ENCODE measurements around the gene TEKT4. TPM values are rescaled to one million over a fixed set of nuclear protein-coding genes. Genes with fewer than 3 reads are reported as not detected.
"Not testable (repeated sequence)": the region's sequence is repeated elsewhere in the genome, so short reads cannot be mapped to it uniquely, and the experiment has no call there.

TEKT4 gene
- total RNA-seq, 1 donor from 2014 or later: not detected

DNA sequence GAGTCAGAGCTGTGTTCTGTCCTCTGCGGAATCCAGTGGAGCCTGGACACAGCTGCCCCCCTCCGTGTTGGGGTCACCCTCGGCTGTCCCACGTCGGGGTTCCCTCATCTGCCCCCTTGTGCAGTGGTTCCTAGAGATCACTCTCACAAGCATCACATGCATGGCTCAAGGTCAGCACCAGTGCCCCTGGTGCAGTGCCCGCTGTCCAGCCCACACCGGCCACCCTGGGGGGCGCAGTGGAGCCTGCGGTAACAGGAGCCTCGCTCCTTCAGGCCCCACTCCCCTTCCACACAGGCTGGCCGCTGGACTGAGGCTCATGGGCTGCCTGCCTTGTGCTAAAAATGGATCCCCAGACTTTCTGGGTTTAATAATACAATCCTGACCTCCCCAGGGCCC is 8.8 kb downstream of the TEKT4 start:
- Mint-ChIP-seq H3K27me3 (ENCODE audit: unreplicated experiment) (peaks cover 10% of the 10 kb centered on the region), H3K27ac (ENCODE audit: unreplicated experiment) (no peak overlapping the region), H3K4me3 (ENCODE audit: unreplicated experiment) (no peak overlapping the region), H3K4me1 (ENCODE audit: unreplicated experiment) (no peaks in the 10 kb centered on the region), H3K9me3 (ENCODE audit: unreplicated experiment) (no peaks in the 10 kb centered on the region), H3K36me3 (ENCODE audit: low read depth, unreplicated experiment) (no peaks in the 10 kb centered on the region)
- DNase-seq (ENCODE audit: low spot score): no peak
- TF ChIP-seq, protein P1, sequence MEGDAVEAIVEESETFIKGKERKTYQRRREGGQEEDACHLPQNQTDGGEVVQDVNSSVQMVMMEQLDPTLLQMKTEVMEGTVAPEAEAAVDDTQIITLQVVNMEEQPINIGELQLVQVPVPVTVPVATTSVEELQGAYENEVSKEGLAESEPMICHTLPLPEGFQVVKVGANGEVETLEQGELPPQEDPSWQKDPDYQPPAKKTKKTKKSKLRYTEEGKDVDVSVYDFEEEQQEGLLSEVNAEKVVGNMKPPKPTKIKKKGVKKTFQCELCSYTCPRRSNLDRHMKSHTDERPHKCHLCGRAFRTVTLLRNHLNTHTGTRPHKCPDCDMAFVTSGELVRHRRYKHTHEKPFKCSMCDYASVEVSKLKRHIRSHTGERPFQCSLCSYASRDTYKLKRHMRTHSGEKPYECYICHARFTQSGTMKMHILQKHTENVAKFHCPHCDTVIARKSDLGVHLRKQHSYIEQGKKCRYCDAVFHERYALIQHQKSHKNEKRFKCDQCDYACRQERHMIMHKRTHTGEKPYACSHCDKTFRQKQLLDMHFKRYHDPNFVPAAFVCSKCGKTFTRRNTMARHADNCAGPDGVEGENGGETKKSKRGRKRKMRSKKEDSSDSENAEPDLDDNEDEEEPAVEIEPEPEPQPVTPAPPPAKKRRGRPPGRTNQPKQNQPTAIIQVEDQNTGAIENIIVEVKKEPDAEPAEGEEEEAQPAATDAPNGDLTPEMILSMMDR (IDR thresholded peaks at IDR 0.05; ENCODE audit: unreplicated experiment): no peak

DNA sequence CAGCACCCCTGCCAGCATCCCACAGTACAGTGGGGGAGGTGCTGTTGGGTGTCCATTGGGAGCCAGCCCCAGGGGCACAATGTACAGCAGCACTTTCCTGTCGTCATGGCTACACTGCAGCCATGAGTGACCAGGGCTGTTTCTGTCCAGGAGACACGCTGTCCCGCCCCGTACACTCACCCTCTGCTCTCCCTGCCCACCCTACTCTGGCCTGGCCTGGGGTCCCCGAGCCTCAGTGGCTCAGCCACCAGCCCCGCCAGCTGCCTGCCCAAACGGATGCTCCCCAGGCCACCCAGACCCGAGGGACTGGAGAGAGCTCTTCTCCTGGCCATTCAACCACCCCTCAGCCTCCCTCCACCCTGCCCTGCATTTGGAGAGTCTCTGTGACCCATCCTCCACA is 9.3 kb downstream of the TEKT4 start:
- Mint-ChIP-seq H3K4me3 (ENCODE audit: unreplicated experiment) (no peak overlapping the region), H3K9me3 (ENCODE audit: unreplicated experiment) (no peaks in the 10 kb centered on the region), H3K27me3 (ENCODE audit: unreplicated experiment) (peaks cover 10% of the 10 kb centered on the region), H3K36me3 (ENCODE audit: low read depth, unreplicated experiment) (no peaks in the 10 kb centered on the region), H3K27ac (ENCODE audit: unreplicated experiment) (no peak overlapping the region), H3K4me1 (ENCODE audit: unreplicated experiment) (no peaks in the 10 kb centered on the region)
- TF ChIP-seq, protein P1 (IDR thresholded peaks at IDR 0.05; ENCODE audit: unreplicated experiment): no peak
- no peak for DNase-seq (ENCODE audit: low spot score)

DNA sequence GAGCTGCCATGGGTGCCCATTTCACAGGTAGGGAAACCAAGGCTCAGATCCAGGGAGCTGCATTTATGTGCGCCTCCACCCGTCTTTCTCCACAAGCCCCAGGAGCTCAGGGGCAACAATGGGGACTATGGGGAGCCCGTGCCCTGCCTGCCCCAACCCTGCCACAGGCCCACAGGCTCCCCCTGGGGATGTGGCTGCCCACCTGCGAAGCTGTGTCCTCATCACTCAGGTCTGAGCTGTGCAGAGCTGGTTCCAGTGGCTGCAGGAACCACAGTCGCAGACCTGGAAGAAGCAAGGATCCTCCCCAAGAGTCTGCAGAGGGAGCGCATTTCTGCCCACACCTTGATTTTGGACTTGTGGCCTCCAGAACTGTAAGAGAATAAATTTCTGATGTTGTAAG is 9.8 kb downstream of the TEKT4 start:
- TF ChIP-seq, protein P1 (IDR thresholded peaks at IDR 0.05; ENCODE audit: unreplicated experiment): no peak
- H3K36me3 Mint-ChIP-seq (ENCODE audit: low read depth, unreplicated experiment): no peaks in the 10 kb centered on the region

DNA sequence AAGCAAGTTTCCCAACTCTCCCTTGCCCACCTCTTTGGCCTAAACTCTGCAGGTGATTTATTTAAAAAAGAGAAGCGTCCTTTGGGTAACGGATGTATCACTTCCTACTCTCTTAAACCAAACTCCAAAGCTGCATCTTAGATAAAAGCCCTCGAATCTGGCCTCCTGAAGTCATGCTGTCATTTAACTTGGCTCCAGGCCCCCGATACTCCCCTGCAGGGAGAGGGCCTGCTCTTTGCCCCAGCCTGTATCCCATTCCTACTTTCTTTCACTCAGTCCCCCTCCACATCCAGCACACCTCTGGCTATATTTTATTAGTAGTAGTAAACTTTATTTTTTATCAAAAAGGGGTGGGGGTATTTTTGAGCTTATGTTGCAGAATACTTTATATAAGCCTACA is 19.0 kb downstream of the TEKT4 start:
- H3K9me3 Mint-ChIP-seq (ENCODE audit: unreplicated experiment): no peaks in the 10 kb centered on the region
- H3K4me1 Mint-ChIP-seq (ENCODE audit: unreplicated experiment): no peaks in the 10 kb centered on the region
- H3K4me3 Mint-ChIP-seq (ENCODE audit: unreplicated experiment): no peak overlapping the region
- no peak overlapping the region for H3K27ac Mint-ChIP-seq (ENCODE audit: unreplicated experiment)
- DNase-seq (ENCODE audit: low spot score): no peak
- H3K27me3 Mint-ChIP-seq (ENCODE audit: unreplicated experiment): no peaks in the 10 kb centered on the region
- TF ChIP-seq, protein P1 (IDR thresholded peaks at IDR 0.05; ENCODE audit: unreplicated experiment): no peak
- H3K36me3 Mint-ChIP-seq (ENCODE audit: low read depth, unreplicated experiment): no peaks in the 10 kb centered on the region

More for the DNA sequence above, 9.8 kb downstream of the TEKT4 start:
- Mint-ChIP-seq H3K27me3 (ENCODE audit: unreplicated experiment) (peaks cover 10% of the 10 kb centered on the region), H3K4me3 (ENCODE audit: unreplicated experiment) (no peak overlapping the region), H3K27ac (ENCODE audit: unreplicated experiment) (no peak overlapping the region), H3K9me3 (ENCODE audit: unreplicated experiment) (no peaks in the 10 kb centered on the region), H3K4me1 (ENCODE audit: unreplicated experiment) (no peaks in the 10 kb centered on the region)
- no peak for DNase-seq (ENCODE audit: low spot score)

DNA sequence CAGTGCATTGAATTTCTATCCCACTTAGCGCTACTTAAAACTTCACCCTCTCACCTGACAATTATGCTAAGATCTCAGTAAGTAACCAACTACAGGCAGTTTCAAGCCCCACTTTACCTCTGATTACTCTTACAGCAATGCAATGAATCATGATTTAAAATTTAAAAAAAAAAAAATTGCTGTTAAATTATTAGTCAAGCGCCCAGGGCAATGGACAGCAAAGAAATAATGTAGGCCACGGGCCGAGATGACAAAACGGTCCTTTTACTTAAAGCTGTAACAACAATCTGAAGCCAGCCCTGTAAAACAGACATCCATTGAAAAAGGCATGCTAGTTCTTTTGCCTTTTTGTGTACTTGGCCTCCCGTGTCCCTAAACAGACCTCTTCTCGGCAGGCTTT is 24.0 kb downstream of the TEKT4 start:
- not testable (repeated sequence) for DNase-seq (ENCODE audit: low spot score); H3K4me1 Mint-ChIP-seq (ENCODE audit: unreplicated experiment); H3K36me3 Mint-ChIP-seq (ENCODE audit: low read depth, unreplicated experiment); H3K4me3 Mint-ChIP-seq (ENCODE audit: unreplicated experiment); H3K27ac Mint-ChIP-seq (ENCODE audit: unreplicated experiment); H3K9me3 Mint-ChIP-seq (ENCODE audit: unreplicated experiment); H3K27me3 Mint-ChIP-seq (ENCODE audit: unreplicated experiment)

DNA sequence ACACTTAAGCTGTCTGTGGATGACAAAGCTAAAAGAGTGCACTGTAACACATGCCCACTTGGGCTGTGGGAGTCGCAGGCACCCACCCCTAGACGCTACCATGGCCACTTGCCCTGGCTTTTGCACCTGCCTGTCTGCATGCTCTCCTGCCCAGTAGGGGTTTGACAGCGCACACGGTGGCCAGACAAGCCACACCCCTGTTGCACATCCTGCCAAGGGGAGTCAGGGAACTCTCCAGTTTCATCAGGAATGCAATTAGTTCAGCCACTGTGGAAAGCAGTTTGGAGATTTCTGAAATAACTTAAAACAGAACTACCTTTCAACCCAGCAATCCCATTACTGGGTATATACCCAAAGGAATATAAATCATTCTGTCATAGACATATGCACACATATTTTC is 35.7 kb downstream of the TEKT4 start:
- H3K36me3 Mint-ChIP-seq (ENCODE audit: low read depth, unreplicated experiment); H3K4me1 Mint-ChIP-seq (ENCODE audit: unreplicated experiment); H3K27ac Mint-ChIP-seq (ENCODE audit: unreplicated experiment); DNase-seq (ENCODE audit: low spot score); H3K27me3 Mint-ChIP-seq (ENCODE audit: unreplicated experiment); H3K4me3 Mint-ChIP-seq (ENCODE audit: unreplicated experiment); H3K9me3 Mint-ChIP-seq (ENCODE audit: unreplicated experiment): not testable (repeated sequence)

Data from endothelial cell (in vitro differentiated cells).